GM23338 (cell line): Measurements from ENCODE around the gene PXK. TPM values are rescaled to one million over a fixed set of nuclear protein-coding genes. Genes with fewer than 3 reads are reported as not detected.

ENCODE experiments used
- ATAC-seq: fragments of 200-7000 bp; cut with Tn5 transposase; 3 replicates; pipeline ENCODE4 v1.9.1; 2020
- DNase-seq: peaks from one replicate; pipeline ENCODE4 v3.0.0-alpha.2; 2015; ENCODE audit warnings: low spot score
- H2AFZ ChIP-seq: fragments of 200-600 bp; sonication (generic); 2 replicates; pipeline ENCODE4 v1.8.0; 2016; ENCODE audit warnings: antibody characterized with exemption, mild to moderate bottlenecking, moderate library complexity
- H3F3A ChIP-seq: fragments of 200-600 bp; sonication (generic); replicated peaks from 2 replicates; pipeline ENCODE4 v1.8.0; 2017; ENCODE audit warnings: antibody characterized with exemption, mixed run types, low read depth
- H3K27ac ChIP-seq: fragments of 200-600 bp; sonication (generic); 2 replicates; pipeline ENCODE4 v1.6.1; 2016; ENCODE audit warnings: low read depth
- H3K27me3 ChIP-seq: fragments of 200-600 bp; sonication (generic); 2 replicates; pipeline ENCODE4 v1.8.0; 2016; ENCODE audit warnings: mild to moderate bottlenecking, mixed run types, moderate library complexity; ENCODE audit not compliant: insufficient read depth
- H3K36me3 ChIP-seq: fragments of 200-600 bp; sonication (generic); 2 replicates; pipeline ENCODE4 v1.8.0; 2016; ENCODE audit warnings: mild to moderate bottlenecking; ENCODE audit not compliant: insufficient read depth
- H3K4me1 ChIP-seq: fragments of 200-600 bp; sonication (generic); 2 replicates; pipeline ENCODE4 v1.8.0; 2016; ENCODE audit warnings: mild to moderate bottlenecking, moderate library complexity; ENCODE audit not compliant: insufficient read depth
- H3K4me2 ChIP-seq: fragments of 200-600 bp; sonication (generic); 2 replicates; pipeline ENCODE4 v1.7.1; 2017; ENCODE audit warnings: mixed run types
- H3K4me3 ChIP-seq: fragments of 200-600 bp; sonication (generic); 2 replicates; pipeline ENCODE4 v1.6.1; 2016; ENCODE audit warnings: mixed run types
- H3K79me2 ChIP-seq: fragments of 200-600 bp; sonication (generic); replicated peaks from 2 replicates; pipeline ENCODE4 v1.8.0; 2017; ENCODE audit warnings: mild to moderate bottlenecking; ENCODE audit not compliant: insufficient read depth
- H3K9me2 ChIP-seq: fragments of 200-600 bp; sonication (generic); 2 replicates; pipeline ENCODE4 v1.8.0; 2017; ENCODE audit not compliant: insufficient read depth
- H4K20me1 ChIP-seq: fragments of 200-600 bp; sonication (generic); replicated peaks from 2 replicates; pipeline ENCODE4 v1.8.0; 2017; ENCODE audit warnings: mild to moderate bottlenecking; ENCODE audit not compliant: insufficient read depth
- H3K27ac Mint-ChIP-seq: 2 replicates; pipeline ENCODE4 v1.8.0; 2020; ENCODE audit warnings: inconsistent platforms, mild to moderate bottlenecking, moderate library complexity, mixed read lengths
- H3K27me3 Mint-ChIP-seq: 3 replicates; pipeline ENCODE4 v1.8.0; 2022; ENCODE audit warnings: low read depth, mild to moderate bottlenecking, moderate library complexity, mixed read lengths, inconsistent platforms; ENCODE audit not compliant: insufficient read depth, poor library complexity
- H3K36me3 Mint-ChIP-seq: 3 replicates; pipeline ENCODE4 v1.8.0; 2021; ENCODE audit warnings: low read depth, mild to moderate bottlenecking, inconsistent platforms, moderate library complexity, mixed read lengths
- H3K4me1 Mint-ChIP-seq: 3 replicates; pipeline ENCODE4 v1.8.0; 2020; ENCODE audit warnings: mild to moderate bottlenecking, inconsistent platforms, mixed read lengths
- H3K4me3 Mint-ChIP-seq: 3 replicates; pipeline ENCODE4 v1.8.0; 2021; ENCODE audit warnings: moderate library complexity, mild to moderate bottlenecking, inconsistent platforms, mixed read lengths
- H3K9me3 Mint-ChIP-seq: 3 replicates; pipeline ENCODE4 v1.8.0; 2020; ENCODE audit warnings: moderate library complexity, mild to moderate bottlenecking, inconsistent platforms, mixed read lengths
- EZH2 ChIP-seq: fragments of 200-600 bp; sonication (generic); IDR thresholded peaks from one replicate; pipeline ENCODE4 v1.8.0; 2017; ENCODE audit warnings: antibody characterized with exemption, mild to moderate bottlenecking, low read depth; ENCODE audit not compliant: unreplicated experiment
- EZH2phosphoT487 ChIP-seq: fragments of 200-600 bp; sonication (generic); IDR thresholded peaks from one replicate; pipeline ENCODE4 v1.8.1; 2018; ENCODE audit warnings: antibody characterized with exemption; ENCODE audit not compliant: unreplicated experiment
- JUNB ChIP-seq: IDR thresholded peaks from one replicate; pipeline ENCODE4 v1.6.1; 2016; ENCODE audit warnings: antibody characterized with exemption; ENCODE audit not compliant: unreplicated experiment
- POLR2AphosphoS5 ChIP-seq: IDR thresholded peaks from 2 replicates; pipeline ENCODE4 v1.6.1; 2016; ENCODE audit warnings: antibody characterized with exemption, low read depth
- polyA plus RNA-seq: library from polyadenylated mRNA; unstranded; fragments of >200 nt; fragmentation: Nextera tagmentation; extraction: Ambion mirVana; gene quantifications from 2 replicates; pipeline ENCODE4 v1.2.1, GENCODE V29; 2016
- total RNA-seq: library from RNA; depleted of rRNA; stranded (reverse); fragments of >200 nt; shearing (Covaris generic); gene quantifications from 2 replicates; pipeline ENCODE4 v1.2.3, GENCODE V29; 2014
- TF ChIP-seq, protein P1 (sequence below): fragments of 250-450 bp; sonication (Bioruptor Pico); IDR thresholded peaks from 2 replicates; pipeline ENCODE4 v1.5.0; 2020; ENCODE audit warnings: mild to moderate bottlenecking, moderate library complexity
- TF ChIP-seq, protein P2 (sequence below), 2 experiments: fragments of 200-600 bp in 1 of 2; sonication (generic) in 1 of 2; conservative IDR thresholded peaks; 2 replicates each; pipeline versions ENCODE4 v1.5.1 to v1.6.1; 2016 to 2017; ENCODE audit warnings: antibody characterized with exemption in 2 of 2, low read depth in 2 of 2, mild to moderate bottlenecking in 2 of 2, moderate library complexity in 1 of 2

PXK gene
- total and polyA plus RNA-seq, 2 experiments from 2014 or later = 6.4 to 6.5 TPM

DNA sequence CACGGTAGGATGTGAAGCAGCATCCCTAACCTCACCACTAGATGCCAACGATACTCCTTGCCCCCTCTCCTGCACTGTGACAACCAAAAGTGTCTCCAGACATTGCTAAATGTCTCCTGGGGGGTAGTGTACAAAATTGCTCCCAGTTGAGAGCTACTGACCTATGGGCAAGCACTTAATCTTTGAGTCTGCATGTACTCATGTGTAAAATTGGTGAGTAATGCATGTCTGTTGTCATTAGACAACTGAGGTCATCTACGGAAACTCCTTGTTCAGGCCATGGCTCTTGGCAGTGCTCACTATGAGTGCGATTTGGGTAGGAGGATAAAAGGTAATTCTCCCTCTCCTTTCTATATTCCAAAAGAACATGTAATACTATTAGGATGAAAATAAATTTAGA lies 71.7 kb downstream of the PXK start (continued):
- TF ChIP-seq, protein P1, sequence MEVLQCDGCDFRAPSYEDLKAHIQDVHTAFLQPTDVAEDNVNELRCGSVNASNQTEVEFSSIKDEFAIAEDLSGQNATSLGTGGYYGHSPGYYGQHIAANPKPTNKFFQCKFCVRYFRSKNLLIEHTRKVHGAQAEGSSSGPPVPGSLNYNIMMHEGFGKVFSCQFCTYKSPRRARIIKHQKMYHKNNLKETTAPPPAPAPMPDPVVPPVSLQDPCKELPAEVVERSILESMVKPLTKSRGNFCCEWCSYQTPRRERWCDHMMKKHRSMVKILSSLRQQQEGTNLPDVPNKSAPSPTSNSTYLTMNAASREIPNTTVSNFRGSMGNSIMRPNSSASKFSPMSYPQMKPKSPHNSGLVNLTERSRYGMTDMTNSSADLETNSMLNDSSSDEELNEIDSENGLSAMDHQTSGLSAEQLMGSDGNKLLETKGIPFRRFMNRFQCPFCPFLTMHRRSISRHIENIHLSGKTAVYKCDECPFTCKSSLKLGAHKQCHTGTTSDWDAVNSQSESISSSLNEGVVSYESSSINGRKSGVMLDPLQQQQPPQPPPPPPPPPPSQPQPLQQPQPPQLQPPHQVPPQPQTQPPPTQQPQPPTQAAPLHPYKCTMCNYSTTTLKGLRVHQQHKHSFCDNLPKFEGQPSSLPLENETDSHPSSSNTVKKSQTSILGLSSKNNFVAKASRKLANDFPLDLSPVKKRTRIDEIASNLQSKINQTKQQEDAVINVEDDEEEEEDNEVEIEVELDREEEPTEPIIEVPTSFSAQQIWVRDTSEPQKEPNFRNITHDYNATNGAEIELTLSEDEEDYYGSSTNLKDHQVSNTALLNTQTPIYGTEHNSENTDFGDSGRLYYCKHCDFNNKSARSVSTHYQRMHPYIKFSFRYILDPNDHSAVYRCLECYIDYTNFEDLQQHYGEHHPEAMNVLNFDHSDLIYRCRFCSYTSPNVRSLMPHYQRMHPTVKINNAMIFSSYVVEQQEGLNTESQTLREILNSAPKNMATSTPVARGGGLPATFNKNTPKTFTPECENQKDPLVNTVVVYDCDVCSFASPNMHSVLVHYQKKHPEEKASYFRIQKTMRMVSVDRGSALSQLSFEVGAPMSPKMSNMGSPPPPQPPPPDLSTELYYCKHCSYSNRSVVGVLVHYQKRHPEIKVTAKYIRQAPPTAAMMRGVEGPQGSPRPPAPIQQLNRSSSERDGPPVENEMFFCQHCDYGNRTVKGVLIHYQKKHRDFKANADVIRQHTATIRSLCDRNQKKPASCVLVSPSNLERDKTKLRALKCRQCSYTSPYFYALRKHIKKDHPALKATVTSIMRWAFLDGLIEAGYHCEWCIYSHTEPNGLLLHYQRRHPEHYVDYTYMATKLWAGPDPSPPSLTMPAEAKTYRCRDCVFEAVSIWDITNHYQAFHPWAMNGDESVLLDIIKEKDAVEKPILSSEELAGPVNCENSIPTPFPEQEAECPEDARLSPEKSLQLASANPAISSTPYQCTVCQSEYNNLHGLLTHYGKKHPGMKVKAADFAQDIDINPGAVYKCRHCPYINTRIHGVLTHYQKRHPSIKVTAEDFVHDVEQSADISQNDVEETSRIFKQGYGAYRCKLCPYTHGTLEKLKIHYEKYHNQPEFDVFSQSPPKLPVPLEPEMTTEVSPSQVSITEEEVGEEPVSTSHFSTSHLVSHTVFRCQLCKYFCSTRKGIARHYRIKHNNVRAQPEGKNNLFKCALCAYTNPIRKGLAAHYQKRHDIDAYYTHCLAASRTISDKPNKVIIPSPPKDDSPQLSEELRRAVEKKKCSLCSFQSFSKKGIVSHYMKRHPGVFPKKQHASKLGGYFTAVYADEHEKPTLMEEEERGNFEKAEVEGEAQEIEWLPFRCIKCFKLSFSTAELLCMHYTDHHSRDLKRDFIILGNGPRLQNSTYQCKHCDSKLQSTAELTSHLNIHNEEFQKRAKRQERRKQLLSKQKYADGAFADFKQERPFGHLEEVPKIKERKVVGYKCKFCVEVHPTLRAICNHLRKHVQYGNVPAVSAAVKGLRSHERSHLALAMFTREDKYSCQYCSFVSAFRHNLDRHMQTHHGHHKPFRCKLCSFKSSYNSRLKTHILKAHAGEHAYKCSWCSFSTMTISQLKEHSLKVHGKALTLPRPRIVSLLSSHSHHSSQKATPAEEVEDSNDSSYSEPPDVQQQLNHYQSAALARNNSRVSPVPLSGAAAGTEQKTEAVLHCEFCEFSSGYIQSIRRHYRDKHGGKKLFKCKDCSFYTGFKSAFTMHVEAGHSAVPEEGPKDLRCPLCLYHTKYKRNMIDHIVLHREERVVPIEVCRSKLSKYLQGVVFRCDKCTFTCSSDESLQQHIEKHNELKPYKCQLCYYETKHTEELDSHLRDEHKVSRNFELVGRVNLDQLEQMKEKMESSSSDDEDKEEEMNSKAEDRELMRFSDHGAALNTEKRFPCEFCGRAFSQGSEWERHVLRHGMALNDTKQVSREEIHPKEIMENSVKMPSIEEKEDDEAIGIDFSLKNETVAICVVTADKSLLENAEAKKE (CRISPR knock-in tag) = no peak
- no peak for TF ChIP-seq EZH2phosphoT487

- no peak overlapping the region for H3K27ac ChIP-seq
- peaks cover 19% of the 10 kb centered on the region for H3K4me1 Mint-ChIP-seq
- no peaks in the 10 kb centered on the region for H3F3A ChIP-seq
- no peak for TF ChIP-seq JUNB
- no peak for TF ChIP-seq POLR2AphosphoS5
- TF ChIP-seq, protein P1 (CRISPR knock-in tag) = no peak
- TF ChIP-seq EZH2 = no peak
- TF ChIP-seq, protein P2, sequence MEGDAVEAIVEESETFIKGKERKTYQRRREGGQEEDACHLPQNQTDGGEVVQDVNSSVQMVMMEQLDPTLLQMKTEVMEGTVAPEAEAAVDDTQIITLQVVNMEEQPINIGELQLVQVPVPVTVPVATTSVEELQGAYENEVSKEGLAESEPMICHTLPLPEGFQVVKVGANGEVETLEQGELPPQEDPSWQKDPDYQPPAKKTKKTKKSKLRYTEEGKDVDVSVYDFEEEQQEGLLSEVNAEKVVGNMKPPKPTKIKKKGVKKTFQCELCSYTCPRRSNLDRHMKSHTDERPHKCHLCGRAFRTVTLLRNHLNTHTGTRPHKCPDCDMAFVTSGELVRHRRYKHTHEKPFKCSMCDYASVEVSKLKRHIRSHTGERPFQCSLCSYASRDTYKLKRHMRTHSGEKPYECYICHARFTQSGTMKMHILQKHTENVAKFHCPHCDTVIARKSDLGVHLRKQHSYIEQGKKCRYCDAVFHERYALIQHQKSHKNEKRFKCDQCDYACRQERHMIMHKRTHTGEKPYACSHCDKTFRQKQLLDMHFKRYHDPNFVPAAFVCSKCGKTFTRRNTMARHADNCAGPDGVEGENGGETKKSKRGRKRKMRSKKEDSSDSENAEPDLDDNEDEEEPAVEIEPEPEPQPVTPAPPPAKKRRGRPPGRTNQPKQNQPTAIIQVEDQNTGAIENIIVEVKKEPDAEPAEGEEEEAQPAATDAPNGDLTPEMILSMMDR (conservative IDR thresholded peaks at IDR 0.05; ENCODE audit: low read depth in 2 of 2) = no peak
- no peaks in the 10 kb centered on the region for H3K36me3 ChIP-seq
- H3K79me2 ChIP-seq = no peaks in the 10 kb centered on the region
- peaks cover 8% of the 10 kb centered on the region for H3K27me3 Mint-ChIP-seq
- H3K4me3 ChIP-seq = no peak overlapping the region
- no peaks in the 10 kb centered on the region for H3K9me2 ChIP-seq
- ATAC-seq (no peak), DNase-seq (no peak)
- H3K4me3 Mint-ChIP-seq = no peak overlapping the region
- H3K27ac Mint-ChIP-seq = no peak overlapping the region
- H4K20me1 ChIP-seq = no peaks in the 10 kb centered on the region
- no peaks in the 10 kb centered on the region for H3K9me3 Mint-ChIP-seq
- H2AFZ ChIP-seq = no peak overlapping the region
- no peak overlapping the region for H3K4me2 ChIP-seq
- H3K27me3 ChIP-seq = no peaks in the 10 kb centered on the region
- no peaks in the 10 kb centered on the region for H3K36me3 Mint-ChIP-seq
- peaks cover 3% of the 10 kb centered on the region; the same call in 1 of the 2 replicates for H3K4me1 ChIP-seq
Observed at GRCh38 chr3:58408906-58409305, 76.2 kb downstream of the PXK start.
